ENCODE data around the gene ADAP1. TPM values are rescaled to one million over a fixed set of nuclear protein-coding genes. Genes with fewer than 3 reads are reported as not detected.

ADAP1 gene
- total RNA-seq, 2 donors from 2014 or later, result 3.8 to 6.5 TPM

DNA sequence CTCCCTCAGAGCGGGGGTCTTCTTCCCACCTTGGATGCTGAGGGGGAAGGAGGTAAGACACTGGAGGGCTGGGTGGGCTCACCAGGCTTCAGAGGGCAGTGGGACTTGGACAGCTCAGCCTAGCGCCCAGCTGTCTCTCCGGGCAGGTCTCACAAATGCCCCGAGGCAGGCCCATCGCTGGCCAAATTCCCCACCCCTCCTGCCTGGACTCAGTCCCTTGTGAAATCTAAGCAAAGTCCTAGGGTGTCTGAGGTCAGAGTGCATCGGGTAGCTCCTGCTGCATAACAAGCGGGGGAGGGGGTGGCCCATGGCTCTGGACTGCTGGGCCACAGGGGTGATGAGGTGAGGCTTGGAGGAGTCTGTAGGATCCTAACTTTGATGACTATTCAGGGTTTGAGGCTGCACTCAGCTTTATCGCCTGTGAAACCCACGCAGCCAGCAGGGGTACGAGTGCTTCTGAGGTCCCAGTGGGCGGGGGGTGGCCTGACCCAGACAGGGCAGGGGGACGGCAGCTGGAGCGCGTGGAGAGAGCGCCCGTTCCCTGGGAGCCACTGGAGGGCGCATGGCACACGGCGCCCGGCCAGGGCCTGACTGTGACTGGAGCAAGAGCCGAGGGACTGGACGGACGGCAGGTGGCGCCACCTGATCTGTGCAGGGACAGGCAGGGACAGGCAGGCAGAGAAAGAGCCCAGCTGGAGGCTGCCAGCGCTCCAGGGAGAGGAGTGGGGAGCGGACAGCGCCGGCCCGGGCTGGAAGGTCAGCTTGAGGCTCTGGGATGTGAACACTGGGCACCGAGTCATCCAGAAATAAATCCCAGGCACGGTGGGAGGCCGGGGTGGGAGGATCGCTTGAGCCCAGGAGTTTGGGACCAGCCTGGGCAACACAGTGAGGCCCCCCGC, 38.5 kb upstream of the ADAP1 start:
- Mint-ChIP-seq H3K9me3 (no peaks in the 10 kb centered on the region), H3K36me3 (ENCODE audit: low read depth) (no peaks in the 10 kb centered on the region), H3K4me1 (no peaks in the 10 kb centered on the region), H3K4me3 (no peak overlapping the region), H3K27ac (no peak overlapping the region), H3K27me3 (ENCODE audit: insufficient read depth) (no peaks in the 10 kb centered on the region)
- H3K27ac ChIP-seq (ENCODE audit: low read depth, low read length), result no peak overlapping the region
- H3K36me3 ChIP-seq (ENCODE audit: control insufficient read depth, insufficient read depth, low read length), result no peaks in the 10 kb centered on the region
- H3K4me3 ChIP-seq (ENCODE audit: low read length), result no peak overlapping the region
- no peaks in the 10 kb centered on the region for H3K9me3 ChIP-seq (ENCODE audit: control insufficient read depth, low read length)
- TF ChIP-seq, protein P1, sequence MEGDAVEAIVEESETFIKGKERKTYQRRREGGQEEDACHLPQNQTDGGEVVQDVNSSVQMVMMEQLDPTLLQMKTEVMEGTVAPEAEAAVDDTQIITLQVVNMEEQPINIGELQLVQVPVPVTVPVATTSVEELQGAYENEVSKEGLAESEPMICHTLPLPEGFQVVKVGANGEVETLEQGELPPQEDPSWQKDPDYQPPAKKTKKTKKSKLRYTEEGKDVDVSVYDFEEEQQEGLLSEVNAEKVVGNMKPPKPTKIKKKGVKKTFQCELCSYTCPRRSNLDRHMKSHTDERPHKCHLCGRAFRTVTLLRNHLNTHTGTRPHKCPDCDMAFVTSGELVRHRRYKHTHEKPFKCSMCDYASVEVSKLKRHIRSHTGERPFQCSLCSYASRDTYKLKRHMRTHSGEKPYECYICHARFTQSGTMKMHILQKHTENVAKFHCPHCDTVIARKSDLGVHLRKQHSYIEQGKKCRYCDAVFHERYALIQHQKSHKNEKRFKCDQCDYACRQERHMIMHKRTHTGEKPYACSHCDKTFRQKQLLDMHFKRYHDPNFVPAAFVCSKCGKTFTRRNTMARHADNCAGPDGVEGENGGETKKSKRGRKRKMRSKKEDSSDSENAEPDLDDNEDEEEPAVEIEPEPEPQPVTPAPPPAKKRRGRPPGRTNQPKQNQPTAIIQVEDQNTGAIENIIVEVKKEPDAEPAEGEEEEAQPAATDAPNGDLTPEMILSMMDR (conservative IDR thresholded peaks at IDR 0.05), result peak; percentile 100
- peak; percentile 99 for DNase-seq
- H3K4me1 ChIP-seq (ENCODE audit: control insufficient read depth, insufficient read depth, low read length), result no peaks in the 10 kb centered on the region
- 25 to 31% methylated on average over 11 to 34 of the region's 34 CpGs for WGBS, 2 experiments (ENCODE audit: insufficient coverage in 1 of 2, insufficient read length in 1 of 2)
- no peaks in the 10 kb centered on the region for H3K27me3 ChIP-seq (ENCODE audit: control insufficient read depth, insufficient read depth, low read length, poor library complexity, severe bottlenecking)
- no peak overlapping the region for H3K9ac ChIP-seq (ENCODE audit: extremely low read depth, low read length, poor library complexity, severe bottlenecking)

DNA sequence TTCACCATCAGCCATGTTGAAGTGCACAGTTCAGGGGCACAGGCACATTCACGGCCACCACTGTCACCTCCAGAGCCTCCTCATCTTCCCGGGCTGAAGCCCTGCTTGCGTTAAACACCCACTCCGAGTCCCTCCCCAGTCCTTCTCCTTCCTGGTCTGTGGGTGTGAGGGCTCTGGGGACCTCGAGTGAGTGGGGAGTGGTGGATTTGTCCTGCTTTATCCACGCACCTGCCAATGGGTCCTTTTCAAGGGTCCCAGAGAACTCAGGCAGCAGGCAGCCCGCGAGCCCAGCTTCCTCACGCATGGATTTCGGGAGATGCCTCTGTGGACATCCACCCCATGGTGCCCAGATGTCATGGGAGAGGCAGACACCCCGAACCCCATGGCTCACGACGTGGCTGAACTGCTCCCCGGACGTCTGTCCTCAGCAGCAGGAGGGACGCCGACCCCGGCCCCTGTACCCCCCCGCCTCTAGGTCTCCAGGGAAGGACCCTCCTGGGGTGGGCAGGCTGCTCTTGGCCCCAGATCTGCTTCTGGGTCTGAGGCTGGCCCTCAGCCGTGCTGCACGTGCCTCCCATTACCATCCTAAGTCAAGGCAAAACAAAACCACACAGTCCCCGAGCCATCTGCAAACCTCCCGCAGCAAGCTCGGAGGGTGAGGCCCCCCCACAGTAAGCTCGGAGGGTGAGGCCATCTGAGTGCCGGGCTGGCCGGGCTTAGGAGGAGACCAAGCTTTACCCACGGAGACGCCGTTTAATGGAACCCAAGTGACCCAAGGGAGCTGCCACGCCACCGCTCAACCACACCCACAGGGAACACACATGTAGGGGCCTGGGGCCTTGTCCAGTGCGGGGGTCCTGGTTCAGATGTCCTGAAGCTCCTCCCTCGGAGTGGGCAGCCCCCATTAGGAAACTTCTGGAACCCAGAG, 37.5 kb upstream of the ADAP1 start:
- no peaks in the 10 kb centered on the region for H3K4me1 Mint-ChIP-seq
- H3K27me3 Mint-ChIP-seq (ENCODE audit: insufficient read depth), result no peaks in the 10 kb centered on the region
- no peak overlapping the region for H3K4me3 Mint-ChIP-seq
- H3K9me3 ChIP-seq (ENCODE audit: control insufficient read depth, low read length), result no peaks in the 10 kb centered on the region
- no peak for DNase-seq
- no peaks in the 10 kb centered on the region for H3K4me1 ChIP-seq (ENCODE audit: control insufficient read depth, insufficient read depth, low read length)
- no peaks in the 10 kb centered on the region for H3K36me3 Mint-ChIP-seq (ENCODE audit: low read depth)
- H3K36me3 ChIP-seq (ENCODE audit: control insufficient read depth, insufficient read depth, low read length), result no peaks in the 10 kb centered on the region
- H3K27me3 ChIP-seq (ENCODE audit: control insufficient read depth, insufficient read depth, low read length, poor library complexity, severe bottlenecking), result no peaks in the 10 kb centered on the region
- no peak overlapping the region for H3K4me3 ChIP-seq (ENCODE audit: low read length)
- H3K9me3 Mint-ChIP-seq, result no peaks in the 10 kb centered on the region
- no peak overlapping the region for H3K27ac Mint-ChIP-seq
- H3K9ac ChIP-seq (ENCODE audit: extremely low read depth, low read length, poor library complexity, severe bottlenecking), result no peak overlapping the region
- no peak overlapping the region for H3K27ac ChIP-seq (ENCODE audit: low read depth, low read length)
- WGBS, 2 experiments (ENCODE audit: insufficient coverage in 1 of 2, insufficient read length in 1 of 2), result 93 to 94% methylated on average over 18 to 34 of the region's 34 CpGs
- TF ChIP-seq, protein P1 (conservative IDR thresholded peaks at IDR 0.05), result no peak

GRCh38 chr7:990933-991728, 36.7 kb upstream of the ADAP1 start:
- H3K36me3 Mint-ChIP-seq (ENCODE audit: low read depth), result no peaks in the 10 kb centered on the region
- no peaks in the 10 kb centered on the region for H3K27me3 Mint-ChIP-seq (ENCODE audit: insufficient read depth)
- no peak overlapping the region for H3K27ac Mint-ChIP-seq
- Histone ChIP-seq H3K4me3 (ENCODE audit: low read length) (no peak overlapping the region), H3K4me1 (ENCODE audit: control insufficient read depth, insufficient read depth, low read length) (no peaks in the 10 kb centered on the region), H3K36me3 (ENCODE audit: control insufficient read depth, insufficient read depth, low read length) (no peaks in the 10 kb centered on the region), H3K9me3 (ENCODE audit: control insufficient read depth, low read length) (no peaks in the 10 kb centered on the region), H3K9ac (ENCODE audit: extremely low read depth, low read length, poor library complexity, severe bottlenecking) (no peak overlapping the region), H3K27me3 (ENCODE audit: control insufficient read depth, insufficient read depth, low read length, poor library complexity, severe bottlenecking) (no peaks in the 10 kb centered on the region), H3K27ac (ENCODE audit: low read depth, low read length) (no peak overlapping the region)
- no peak for DNase-seq
- H3K4me1 Mint-ChIP-seq, result no peaks in the 10 kb centered on the region
- TF ChIP-seq, protein P1 (conservative IDR thresholded peaks at IDR 0.05), result no peak
- 90 to 93% methylated on average over 25 to 35 of the region's 35 CpGs for WGBS, 2 experiments (ENCODE audit: insufficient coverage in 1 of 2, insufficient read length in 1 of 2)
- H3K4me3 Mint-ChIP-seq, result no peak overlapping the region
- H3K9me3 Mint-ChIP-seq, result no peaks in the 10 kb centered on the region
